Activated gamma-delta T cell treated with anti-CD3 and anti-CD28 coated beads, Interleukin-2, amount 50 U/mL, for 16 hours (primary cell): ENCODE data around the gene IPO4.

Experiments
- DNase-seq: peaks from one replicate; pipeline ENCODE4 v3.0.0-alpha.2; 2020; ENCODE audit warnings: low read depth

IPO4 gene

GRCh38 chr14:24172871-24173281 is 15.7 kb downstream of the IPO4 start:
- no peak for DNase-seq

- no peak for DNase-seq
These were observed 16.3 kb downstream of the IPO4 start for GRCh38 chr14:24172261-24172860.

GRCh38 chr14:24171422-24172260 is 17.0 kb downstream of the IPO4 start, which contains the start of gene REC8:
Gene REC8 (plus strand): TSS chr14:24172080. CDS start chr14:24172553, 473 bp downstream.
- peak; percentile 74 for DNase-seq

- no peak for DNase-seq
These were observed 21.0 kb downstream of the IPO4 start for GRCh38 chr14:24167469-24168114.

GRCh38 chr14:24165785-24166184 is 22.8 kb downstream of the IPO4 start:
- DNase-seq, result no peak

GRCh38 chr14:24164518-24164991 is 24.1 kb downstream of the IPO4 start:
- no peak for DNase-seq

- DNase-seq, result no peak
These were observed 26.5 kb downstream of the IPO4 start for GRCh38 chr14:24162093-24162492.

- DNase-seq, result peak; percentile 97
These were observed 27.5 kb downstream of the IPO4 start, which contains the start of gene IRF9 for GRCh38 chr14:24160850-24161804. Gene IRF9 (plus strand): TSS chr14:24161265. CDS start chr14:24162145, 880 bp downstream.

- no peak for DNase-seq
These were observed 28.1 kb downstream of the IPO4 start for GRCh38 chr14:24160499-24160849.

- DNase-seq, result no peak
These were observed 28.7 kb downstream of the IPO4 start for GRCh38 chr14:24159777-24160498.

GRCh38 chr14:24157331-24157730 is 31.3 kb downstream of the IPO4 start:
- DNase-seq, result no peak

- no peak for DNase-seq
These were observed 31.8 kb downstream of the IPO4 start for GRCh38 chr14:24156840-24157239.

GRCh38 chr14:24155100-24155499 is 33.5 kb downstream of the IPO4 start:
- DNase-seq, result no peak

- no peak for DNase-seq
These were observed 37.1 kb downstream of the IPO4 start for GRCh38 chr14:24151404-24152080.

GRCh38 chr14:24150993-24151392 is 37.6 kb downstream of the IPO4 start:
- no peak for DNase-seq

- no peak for DNase-seq
These were observed 38.0 kb downstream of the IPO4 start for GRCh38 chr14:24150567-24150966.

GRCh38 chr14:24150061-24150460 is 38.6 kb downstream of the IPO4 start:
- DNase-seq, result no peak

GRCh38 chr14:24149302-24149969 is 39.2 kb downstream of the IPO4 start:
- DNase-seq, result no peak

- DNase-seq, result no peak
These were observed 40.7 kb downstream of the IPO4 start for GRCh38 chr14:24147761-24148428.
